ENCODE measurements around the gene NPHP4.

The NPHP4 gene

GRCh38 chr1:5850503-5850902 is 141.7 kb downstream of the NPHP4 start:
- Histone ChIP-seq H3K4me1 (ENCODE audit: control insufficient read depth, low read length) (no peaks in the 10 kb centered on the region), H3K4me2 (ENCODE audit: low read length) (no peak overlapping the region), H4K20me1 (ENCODE audit: control insufficient read depth, insufficient read depth, low read depth, low read length) (no peaks in the 10 kb centered on the region), H3K4me3 (ENCODE audit: low read length) (no peak overlapping the region), H3K9me2 (replicated peaks; ENCODE audit: control insufficient read depth, low read length) (no peaks in the 10 kb centered on the region), H3K79me2 (ENCODE audit: control insufficient read depth, low read length) (no peaks in the 10 kb centered on the region), H3K36me3 (ENCODE audit: control insufficient read depth, low read length) (no peaks in the 10 kb centered on the region), H3K27ac (ENCODE audit: low read depth, low read length) (no peak overlapping the region), H3F3A (ENCODE audit: control insufficient read depth, insufficient read depth) (no peaks in the 10 kb centered on the region), H3K9me3 (ENCODE audit: control insufficient read depth, insufficient read depth, low read length) (no peaks in the 10 kb centered on the region; the same call in 1 of the 2 replicates), H3K27me3 (ENCODE audit: control insufficient read depth, low read length) (no peaks in the 10 kb centered on the region)
- no peak for TF ChIP-seq EZH2phosphoT487 (IDR thresholded peaks at IDR 0.05; ENCODE audit: borderline replicate concordance, low read length)
- TF ChIP-seq CTCF (IDR thresholded peaks at IDR 0.05; ENCODE audit: low read depth, low read length, poor library complexity, severe bottlenecking), result no peak

DNA sequence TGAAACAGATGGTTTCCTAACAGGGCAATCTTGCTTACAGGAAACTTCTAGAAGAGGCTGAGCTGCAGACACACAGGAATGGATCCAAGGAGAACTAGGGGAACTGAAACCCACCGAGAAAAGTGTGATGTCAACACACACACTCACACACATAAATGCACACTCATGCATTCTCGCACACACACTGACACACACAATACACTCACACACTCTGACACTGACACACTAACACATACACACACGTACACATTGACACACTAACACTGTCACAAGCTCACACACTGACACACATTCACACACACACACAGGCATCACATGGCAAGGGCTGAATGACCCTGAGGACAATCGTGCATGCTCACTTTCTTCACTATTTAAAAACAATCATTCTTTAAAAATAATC is 142.7 kb downstream of the NPHP4 start:
- Histone ChIP-seq H3K4me1 (ENCODE audit: control insufficient read depth, low read length) (no peaks in the 10 kb centered on the region), H4K20me1 (ENCODE audit: control insufficient read depth, insufficient read depth, low read depth, low read length) (no peaks in the 10 kb centered on the region), H3K27me3 (ENCODE audit: control insufficient read depth, low read length) (no peaks in the 10 kb centered on the region), H3F3A (ENCODE audit: control insufficient read depth, insufficient read depth) (no peaks in the 10 kb centered on the region), H3K27ac (ENCODE audit: low read depth, low read length) (no peak overlapping the region), H3K36me3 (ENCODE audit: control insufficient read depth, low read length) (no peaks in the 10 kb centered on the region), H3K4me3 (ENCODE audit: low read length) (no peak overlapping the region), H3K9me2 (replicated peaks; ENCODE audit: control insufficient read depth, low read length) (no peaks in the 10 kb centered on the region), H3K4me2 (ENCODE audit: low read length) (no peak overlapping the region), H3K9me3 (ENCODE audit: control insufficient read depth, insufficient read depth, low read length) (no peaks in the 10 kb centered on the region; the same call in 1 of the 2 replicates), H3K79me2 (ENCODE audit: control insufficient read depth, low read length) (no peaks in the 10 kb centered on the region)
- TF ChIP-seq EZH2phosphoT487 (IDR thresholded peaks at IDR 0.05; ENCODE audit: borderline replicate concordance, low read length), result no peak
- TF ChIP-seq CTCF (IDR thresholded peaks at IDR 0.05; ENCODE audit: low read depth, low read length, poor library complexity, severe bottlenecking), result no peak

GRCh38 chr1:5847013-5847659 is 145.1 kb downstream of the NPHP4 start:
- no peaks in the 10 kb centered on the region for H3K79me2 ChIP-seq (ENCODE audit: control insufficient read depth, low read length)
- H3K9me3 ChIP-seq (ENCODE audit: control insufficient read depth, insufficient read depth, low read length), result no peaks in the 10 kb centered on the region

More at GRCh38 chr1:5847013-5847659, 145.1 kb downstream of the NPHP4 start:
- no peaks in the 10 kb centered on the region for H3K36me3 ChIP-seq (ENCODE audit: control insufficient read depth, low read length)
- no peak overlapping the region for H3K27ac ChIP-seq (ENCODE audit: low read depth, low read length)
- no peaks in the 10 kb centered on the region for H4K20me1 ChIP-seq (ENCODE audit: control insufficient read depth, insufficient read depth, low read depth, low read length)
- no peaks in the 10 kb centered on the region for H3K27me3 ChIP-seq (ENCODE audit: control insufficient read depth, low read length)
- no peaks in the 10 kb centered on the region for H3K9me2 ChIP-seq (replicated peaks; ENCODE audit: control insufficient read depth, low read length)
- H3K4me1 ChIP-seq (ENCODE audit: control insufficient read depth, low read length), result no peaks in the 10 kb centered on the region
- H3F3A ChIP-seq (ENCODE audit: control insufficient read depth, insufficient read depth), result no peaks in the 10 kb centered on the region
- no peak overlapping the region for H3K4me3 ChIP-seq (ENCODE audit: low read length)
- TF ChIP-seq EZH2phosphoT487 (IDR thresholded peaks at IDR 0.05; ENCODE audit: borderline replicate concordance, low read length), result no peak
- TF ChIP-seq CTCF (IDR thresholded peaks at IDR 0.05; ENCODE audit: low read depth, low read length, poor library complexity, severe bottlenecking), result no peak
- H3K4me2 ChIP-seq (ENCODE audit: low read length), result no peak overlapping the region
